ENCODE results near the gene PEX7.
"Not testable (repeated sequence)": the region's sequence is repeated elsewhere in the genome, so short reads cannot be mapped to it uniquely, and the experiment has no call there.

PEX7 gene

GRCh38 chr6:136822376-136823127 is at the start of gene PEX7:
TSS of gene PEX7 (plus strand) at chr6:136822592. CDS start at chr6:136822666, 74 bp downstream.
- peak; percentile 77 for DNase-seq

- no peak for DNase-seq
These were observed 49.5 kb upstream of the PEX7 start for GRCh38 chr6:136772685-136773472.

GRCh38 chr6:136773473-136773796 is 49.0 kb upstream of the PEX7 start:
- no peak for DNase-seq

- DNase-seq = no peak
These were observed 48.0 kb upstream of the PEX7 start for GRCh38 chr6:136774228-136775041.

GRCh38 chr6:136775081-136775480 is 47.3 kb upstream of the PEX7 start:
- no peak for DNase-seq

GRCh38 chr6:136775548-136775947 is 46.8 kb upstream of the PEX7 start:
- no peak for DNase-seq

GRCh38 chr6:136777651-136778050 is 44.7 kb upstream of the PEX7 start:
- DNase-seq = no peak

GRCh38 chr6:136779682-136780081 is 42.7 kb upstream of the PEX7 start:
- no peak for DNase-seq

- DNase-seq = no peak
These were observed 41.4 kb upstream of the PEX7 start for GRCh38 chr6:136780972-136781371.

GRCh38 chr6:136782021-136782770 is 40.2 kb upstream of the PEX7 start:
- DNase-seq = no peak

- DNase-seq = no peak
These were observed 39.4 kb upstream of the PEX7 start for GRCh38 chr6:136783021-136783420.

- no peak for DNase-seq
These were observed 38.7 kb upstream of the PEX7 start for GRCh38 chr6:136783495-136784270.

- no peak for DNase-seq
These were observed 38.1 kb upstream of the PEX7 start for GRCh38 chr6:136784271-136784664.

- DNase-seq = no peak
These were observed 37.3 kb upstream of the PEX7 start for GRCh38 chr6:136784910-136785746.

- no peak for DNase-seq
These were observed 35.7 kb upstream of the PEX7 start for GRCh38 chr6:136786658-136787057.

GRCh38 chr6:136787726-136788068 is 34.7 kb upstream of the PEX7 start:
- DNase-seq = no peak

- no peak for DNase-seq
These were observed 34.1 kb upstream of the PEX7 start for GRCh38 chr6:136788069-136788902.

- not testable (repeated sequence) for DNase-seq
These were observed 33.0 kb upstream of the PEX7 start for GRCh38 chr6:136789440-136789839.

- no peak for DNase-seq
These were observed 31.7 kb upstream of the PEX7 start for GRCh38 chr6:136790411-136791295.

Data from SHP77 treated with DMSO at 0.1 percent for 48 hours (cell line).